OCI-LY1 (cell line): ENCODE data around the gene TNFAIP3.

Experiments
- H2AFZ ChIP-seq: fragments of 200-600 bp; sonication (generic), shearing (Covaris generic); 2 replicates; pipeline ENCODE4 v1.6.0; 2014; ENCODE audit warnings: antibody characterized with exemption, mild to moderate bottlenecking, low read length
- H3F3A ChIP-seq: fragments of 200-600 bp; sonication (generic), shearing (Covaris generic); 2 replicates; pipeline ENCODE4 v1.6.0; 2014; ENCODE audit warnings: mild to moderate bottlenecking, antibody characterized with exemption, low read length, moderate library complexity; ENCODE audit not compliant: insufficient read depth
- H3K27ac ChIP-seq: fragments of 200-600 bp; sonication (generic); 2 replicates; pipeline ENCODE4 v1.5.1; 2014; ENCODE audit warnings: low read length, mixed run types, mild to moderate bottlenecking, low read depth; ENCODE audit not compliant: poor library complexity, severe bottlenecking
- H3K27me3 ChIP-seq: fragments of 200-600 bp; sonication (generic); 2 replicates; pipeline ENCODE4 v1.6.0; 2014; ENCODE audit warnings: antibody characterized with exemption, mild to moderate bottlenecking, low read length, moderate library complexity; ENCODE audit not compliant: insufficient read depth
- H3K36me3 ChIP-seq: fragments of 200-600 bp; sonication (generic); 2 replicates; pipeline ENCODE4 v1.6.1; 2014; ENCODE audit warnings: mild to moderate bottlenecking, antibody characterized with exemption, low read length, moderate library complexity, mixed read lengths; ENCODE audit not compliant: insufficient read depth
- H3K4me1 ChIP-seq: fragments of 200-600 bp; sonication (generic); 2 replicates; pipeline ENCODE4 v1.5.1; 2014; ENCODE audit warnings: mild to moderate bottlenecking, low read length, moderate library complexity; ENCODE audit not compliant: insufficient read depth, severe bottlenecking
- H3K4me2 ChIP-seq: fragments of 200-600 bp; sonication (generic), shearing (Covaris generic); 2 replicates; pipeline ENCODE4 v1.6.1; 2014; ENCODE audit warnings: low read length
- H3K4me3 ChIP-seq: fragments of 200-600 bp; sonication (generic); 2 replicates; pipeline ENCODE4 v1.5.1; 2014; ENCODE audit warnings: low read length, low read depth, mild to moderate bottlenecking, mixed read lengths; ENCODE audit not compliant: poor library complexity, severe bottlenecking
- H3K79me2 ChIP-seq: fragments of 200-600 bp; shearing (Covaris generic); 2 replicates; pipeline ENCODE4 v1.6.1; 2016; ENCODE audit warnings: mixed run types, low read length, mixed read lengths; ENCODE audit not compliant: insufficient read depth
- H3K9ac ChIP-seq: fragments of 200-600 bp; sonication (generic), shearing (Covaris generic); 2 replicates; pipeline ENCODE4 v1.6.1; 2014; ENCODE audit warnings: mild to moderate bottlenecking, low read length, mixed read lengths
- H3K9me2 ChIP-seq: fragments of 200-600 bp; sonication (generic), shearing (Covaris generic); 2 replicates; pipeline ENCODE4 v1.6.1; 2014; ENCODE audit warnings: low read depth, mild to moderate bottlenecking, low read length, mixed read lengths
- H3K9me3 ChIP-seq: fragments of 200-600 bp; shearing (Covaris generic); 2 replicates; pipeline ENCODE4 v1.6.1; 2014; ENCODE audit warnings: low read length, mixed read lengths
- H4K20me1 ChIP-seq: fragments of 200-600 bp; sonication (generic), shearing (Covaris generic); 2 replicates; pipeline ENCODE4 v1.6.0; 2016; ENCODE audit warnings: mild to moderate bottlenecking, low read length; ENCODE audit not compliant: insufficient read depth
- CTCF ChIP-seq: fragments of 200-600 bp; sonication (generic), shearing (Covaris generic); IDR thresholded peaks from 2 replicates; pipeline ENCODE4 v1.5.1; 2017; ENCODE audit warnings: mild to moderate bottlenecking, antibody characterized with exemption, low read length, moderate library complexity, mixed read lengths
- EZH2 ChIP-seq: fragments of 200-600 bp; sonication (generic), shearing (Covaris generic); IDR thresholded peaks from 2 replicates; pipeline ENCODE4 v1.8.0; 2017; ENCODE audit warnings: borderline replicate concordance, mixed run types, mild to moderate bottlenecking, antibody characterized with exemption, low read length, moderate library complexity, mixed read lengths

Gene TNFAIP3

GRCh38 chr6:137849981-137850714 is 16.9 kb upstream of the TNFAIP3 start:
- Histone ChIP-seq H3F3A (no peaks in the 10 kb centered on the region), H3K9me2 (no peaks in the 10 kb centered on the region), H3K4me3 (no peak overlapping the region), H3K27me3 (no peaks in the 10 kb centered on the region), H3K79me2 (no peaks in the 10 kb centered on the region), H3K9me3 (no peaks in the 10 kb centered on the region), H3K36me3 (no peaks in the 10 kb centered on the region), H4K20me1 (no peaks in the 10 kb centered on the region), H2AFZ (no peak overlapping the region), H3K4me1 (no peaks in the 10 kb centered on the region), H3K27ac (no peak overlapping the region), H3K9ac (no peak overlapping the region), H3K4me2 (no peak overlapping the region)
- TF ChIP-seq EZH2 = no peak

GRCh38 chr6:137850816-137851602 is 16.1 kb upstream of the TNFAIP3 start:
- H3K27ac ChIP-seq = no peak overlapping the region
- H3F3A ChIP-seq = no peaks in the 10 kb centered on the region
- no peak overlapping the region for H3K9ac ChIP-seq
- TF ChIP-seq CTCF (no peak), EZH2 (no peak)
- H3K9me3 ChIP-seq = no peaks in the 10 kb centered on the region
- no peak overlapping the region for H3K4me2 ChIP-seq
- no peaks in the 10 kb centered on the region for H3K9me2 ChIP-seq
- H2AFZ ChIP-seq = no peak overlapping the region
- H3K36me3 ChIP-seq = no peaks in the 10 kb centered on the region
- no peaks in the 10 kb centered on the region for H3K79me2 ChIP-seq
- no peaks in the 10 kb centered on the region for H4K20me1 ChIP-seq
- no peaks in the 10 kb centered on the region for H3K4me1 ChIP-seq
- no peak overlapping the region for H3K4me3 ChIP-seq
- no peaks in the 10 kb centered on the region for H3K27me3 ChIP-seq

GRCh38 chr6:137851669-137852068 is 15.4 kb upstream of the TNFAIP3 start:
- Histone ChIP-seq H3K36me3 (no peaks in the 10 kb centered on the region), H2AFZ (no peak overlapping the region), H3K4me3 (no peak overlapping the region), H3K79me2 (no peaks in the 10 kb centered on the region), H3K4me1 (no peaks in the 10 kb centered on the region), H3F3A (no peaks in the 10 kb centered on the region), H3K4me2 (no peak overlapping the region), H3K9me3 (no peaks in the 10 kb centered on the region), H4K20me1 (no peaks in the 10 kb centered on the region), H3K27ac (no peak overlapping the region), H3K9ac (no peak overlapping the region), H3K27me3 (no peaks in the 10 kb centered on the region), H3K9me2 (no peaks in the 10 kb centered on the region)
- TF ChIP-seq EZH2 (no peak), CTCF (no peak)
